H1 (cell line): Measurements from ENCODE around the gene CFAP100. TPM values are rescaled to one million over a fixed set of nuclear protein-coding genes. Genes with fewer than 3 reads are reported as not detected.

Experiments
- ASH2L ChIP-seq: fragments of 200-600, 300-600 bp; sonication (generic); IDR thresholded peaks from one replicate; pipeline ENCODE4 v1.7.1; 2017; ENCODE audit warnings: low read length
- polyA plus RNA-seq, 7 experiments: library from polyadenylated mRNA; depleted of rRNA in 3 of 7; stranded (reverse) in 5 of 7; unstranded in 2 of 7; fragments of >200 nt in 5 of 7; fragments of 200-250 nt in 2 of 7; gene quantifications; 1 replicate in 5 of 7; 2 replicates in 1 of 7; 4 replicates in 1 of 7; pipeline versions ENCODE4 v1.2.1 to v1.2.3, GENCODE V29; 2011 to 2013; ENCODE audit warnings: missing spikeins in 2 of 7, mixed read lengths in 2 of 7
- total RNA-seq: library from RNA; stranded (reverse); fragmentation: NEBNext Ultra II Directional; extraction: Animal tissue kit (Norgen Biotek cat#: 25700); gene quantifications from 2 replicates; pipeline ENCODE4 v1.2.1, GENCODE V29; 2021

Gene CFAP100
- total and polyA plus RNA-seq, 2 of the 8 experiments (the other 6 are each of a cell fraction or from before 2014, with no cell fraction given), result 0.17 TPM; not detected in 1

GRCh38 chr3:126354776-126355175 is 39.9 kb upstream of the CFAP100 start (continued):
- TF ChIP-seq ASH2L, result no peak
- TF ChIP-seq, all 59 proteins: peak for 0
